GM19397 (cell line): ENCODE data around the gene IDH3G.
"Not testable (repeated sequence)": the region's sequence is repeated elsewhere in the genome, so short reads cannot be mapped to it uniquely, and the experiment has no call there.

ENCODE experiments used
- ATAC-seq: cut with Tn5 transposase; IDR thresholded peaks from one replicate; pipeline ENCODE4 v1.9.1; 2021; ENCODE audit warnings: mild to moderate bottlenecking, moderate library complexity; ENCODE audit not compliant: unreplicated experiment

Gene IDH3G

DNA sequence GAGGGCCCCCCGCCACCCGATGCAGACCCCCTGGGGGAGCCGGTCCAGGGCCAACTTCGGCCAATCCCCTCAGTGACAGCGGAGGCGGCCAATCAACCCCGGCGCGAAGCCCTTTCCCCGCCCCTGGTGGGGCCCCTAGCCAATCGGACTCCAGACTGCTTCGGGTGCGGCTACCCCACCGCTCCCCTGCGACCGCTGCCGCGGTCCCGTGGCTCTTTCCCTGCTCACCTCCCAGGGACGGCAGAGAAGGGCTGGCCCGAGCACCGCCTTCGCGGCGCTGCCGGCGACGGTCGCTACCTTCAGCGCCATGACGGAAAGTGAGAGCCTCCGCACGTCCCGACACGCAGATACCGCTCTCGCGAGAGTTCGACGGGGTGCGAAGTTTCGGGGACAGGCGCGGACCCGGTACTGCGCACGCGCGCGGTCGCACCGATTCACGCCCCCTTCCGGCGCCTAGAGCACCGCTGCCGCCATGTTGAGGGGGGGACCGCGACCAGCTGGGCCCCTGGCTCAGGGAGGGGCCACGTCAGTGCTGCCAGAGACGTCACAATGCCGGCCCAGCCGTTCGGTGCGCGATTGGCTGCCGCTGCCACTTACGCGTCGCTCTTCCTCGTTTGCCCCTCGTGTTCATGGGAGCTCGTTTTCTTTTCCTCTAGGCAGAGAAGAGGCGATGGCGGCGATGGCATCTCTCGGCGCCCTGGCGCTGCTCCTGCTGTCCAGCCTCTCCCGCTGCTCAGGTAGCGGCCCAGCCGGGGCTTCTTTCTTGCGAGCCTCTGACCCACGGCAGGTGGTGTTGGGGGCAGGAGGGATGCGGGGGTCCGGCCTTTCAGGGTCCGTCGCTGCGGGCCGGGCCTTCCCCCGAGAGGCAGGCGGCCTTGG lies at the start of gene IDH3G, which contains the start of gene SSR4:
Gene IDH3G (minus strand): TSS at position 358 of the 879 bp plus-strand sequence. CDS start 49 bp downstream, at position 309.
Gene SSR4 (plus strand): TSS at position 651 of the 879 bp plus-strand sequence. CDS start 20 bp downstream, at position 671.
- ATAC-seq, result peak; percentile 90

DNA sequence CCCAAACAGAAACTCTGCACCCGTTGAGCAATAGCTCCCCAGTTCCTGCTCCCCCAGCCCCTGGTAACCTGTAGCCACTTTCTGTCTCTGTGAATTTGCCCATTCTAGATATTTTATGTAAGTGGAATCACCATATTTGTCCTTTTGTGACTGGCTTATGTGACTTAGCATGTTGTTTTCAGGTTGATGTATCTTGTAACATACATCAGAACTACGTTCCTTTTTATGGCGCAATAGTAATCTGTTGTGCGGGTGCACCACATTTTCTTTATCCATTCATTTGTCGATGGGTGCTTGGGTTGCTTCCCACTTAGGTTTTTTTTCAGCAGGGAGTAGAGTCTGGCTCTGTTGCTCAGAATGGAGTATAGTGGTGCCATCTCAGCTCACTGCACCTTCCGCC lies 42.7 kb upstream of the IDH3G start:
- ATAC-seq, result no peak

DNA sequence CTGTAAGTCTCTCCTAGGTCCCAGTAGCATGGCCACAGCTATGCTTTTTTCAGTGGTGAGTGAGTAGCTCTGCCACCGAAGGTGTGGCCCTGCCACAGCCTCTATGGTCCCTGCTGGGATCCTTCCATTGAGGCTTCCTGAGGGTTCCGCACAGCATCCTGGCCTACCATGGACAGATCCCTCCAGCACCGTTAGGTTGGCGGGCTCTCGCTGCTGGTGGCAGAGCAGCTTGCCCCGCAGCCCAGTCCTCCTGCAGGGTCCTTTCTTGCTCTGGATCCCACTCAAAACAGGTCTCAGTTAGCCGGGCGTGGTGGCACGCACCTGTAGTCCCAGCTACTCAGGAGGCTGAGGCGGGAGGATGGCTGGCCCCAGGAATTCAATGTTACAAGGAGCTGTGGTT lies 38.6 kb upstream of the IDH3G start:
- no peak for ATAC-seq

DNA sequence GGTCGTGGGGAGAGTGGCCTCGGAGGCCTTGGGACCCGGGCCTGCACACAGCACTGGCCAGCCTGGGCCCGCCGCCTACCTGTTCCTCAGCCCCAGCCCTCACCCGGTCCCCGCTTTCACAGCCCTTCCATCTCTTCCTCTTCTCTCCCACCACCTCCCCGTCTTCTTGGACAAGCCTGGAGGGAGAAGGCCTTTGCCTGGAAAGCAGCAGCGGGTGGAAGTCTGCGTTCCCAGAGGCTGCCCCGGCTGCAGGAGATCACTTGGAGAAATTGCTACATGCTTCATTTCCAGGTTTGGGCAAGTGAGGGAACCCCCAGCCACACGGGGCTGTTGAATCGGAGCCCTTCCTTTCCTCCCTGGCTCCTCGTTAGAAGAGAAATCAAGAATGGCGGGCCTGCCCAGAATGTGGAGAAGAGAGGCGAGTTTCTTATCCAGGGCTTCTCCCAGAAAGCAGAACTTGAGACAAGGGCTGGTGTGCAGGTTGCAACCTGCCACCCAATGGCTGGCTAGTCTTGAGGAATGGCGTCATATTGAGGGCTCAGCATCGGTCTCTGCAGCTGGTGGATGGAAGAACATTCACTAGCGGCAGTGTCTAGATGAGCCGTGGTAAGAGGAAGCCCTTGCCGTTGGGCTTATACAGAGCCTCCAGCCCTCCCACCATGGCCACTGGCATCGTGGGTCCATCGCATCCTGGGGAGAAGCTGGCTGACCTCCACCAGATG lies 37.4 kb upstream of the IDH3G start:
- ATAC-seq, result no peak

DNA sequence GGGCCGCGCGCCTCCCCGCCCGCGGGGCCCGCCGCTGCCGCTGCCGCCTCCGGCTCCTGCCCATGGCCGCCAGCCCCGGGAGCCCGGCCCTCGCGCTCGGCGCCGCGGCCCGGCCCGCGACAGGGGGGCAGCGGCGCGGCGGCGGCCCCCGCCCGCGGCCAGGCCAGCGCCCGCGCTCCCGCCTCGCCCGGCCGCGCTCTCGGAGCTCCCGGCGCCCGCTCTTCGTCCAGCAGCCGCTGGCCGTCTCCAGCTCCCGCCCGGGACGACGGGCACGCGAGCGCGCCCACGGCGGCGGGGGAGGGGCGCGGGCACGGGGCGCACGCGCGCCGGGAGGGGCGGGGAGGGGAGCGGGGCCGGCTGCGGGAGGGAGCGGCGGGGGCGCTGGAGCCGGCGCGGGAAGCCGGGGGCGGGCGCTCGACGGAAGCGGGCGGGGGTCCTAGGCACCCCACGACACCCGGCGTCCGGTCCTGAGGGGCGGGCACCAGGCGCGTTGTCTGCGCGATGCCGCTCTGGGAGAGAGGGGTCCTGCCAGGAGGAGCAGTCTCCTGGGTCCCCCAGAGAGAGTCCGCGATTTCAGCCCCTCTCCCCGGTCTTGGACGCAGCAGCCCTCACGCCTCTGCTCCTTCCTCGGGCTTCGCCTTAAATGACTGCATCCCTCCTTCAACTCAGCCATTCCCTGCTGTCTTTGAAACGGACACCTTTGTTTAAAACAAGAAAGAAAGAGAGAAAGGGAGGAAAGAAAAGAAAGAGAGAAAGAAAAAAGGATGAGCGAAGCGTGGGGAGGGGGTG lies 36.7 kb upstream of the IDH3G start:
- no peak for ATAC-seq

DNA sequence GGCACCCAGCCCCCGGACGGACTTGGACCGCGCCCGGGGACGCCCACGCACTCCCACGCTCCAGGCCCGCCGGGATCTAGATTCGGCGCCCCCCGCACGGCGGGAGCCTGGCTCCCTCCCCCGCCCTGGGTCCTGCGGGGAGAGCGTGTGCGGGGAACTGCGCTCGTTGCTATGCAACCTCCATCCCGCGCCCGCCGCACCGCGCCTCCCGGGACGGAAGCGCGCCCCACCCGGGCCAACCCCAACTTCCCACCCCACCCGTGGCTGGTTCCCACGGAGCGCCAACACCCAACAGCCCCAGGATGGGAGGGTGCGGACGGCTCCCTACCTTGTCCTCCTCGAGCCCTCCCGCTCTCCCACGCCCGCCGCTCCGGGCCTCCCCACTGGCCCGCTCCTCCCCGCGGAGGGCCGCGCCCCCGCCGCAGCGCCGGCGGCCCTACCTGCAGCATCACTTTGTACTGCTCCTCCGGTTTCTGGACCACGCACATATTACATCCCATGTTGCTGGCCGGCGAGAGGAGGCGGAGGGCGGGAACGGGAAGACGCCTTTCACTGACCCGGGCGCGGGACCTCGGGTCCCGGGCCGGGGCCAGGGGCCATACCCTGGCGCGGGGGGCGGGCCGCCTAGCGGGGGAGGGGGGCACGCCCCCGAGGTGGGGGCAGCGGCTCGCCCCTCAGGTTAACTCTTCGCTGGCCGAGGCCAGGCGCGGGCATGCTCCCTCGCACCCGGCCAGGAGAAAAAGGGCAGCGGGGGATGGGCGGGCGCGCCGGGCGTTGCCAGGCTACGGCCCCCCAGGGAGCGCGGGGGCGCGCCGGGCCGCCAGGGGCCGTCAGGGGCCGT lies 35.8 kb upstream of the IDH3G start, which contains the start of gene PDZD4:
Gene PDZD4 (minus strand): TSS at position 746 of the 841 bp plus-strand sequence. CDS start 246 bp downstream, at position 500.
- ATAC-seq, result no peak

DNA sequence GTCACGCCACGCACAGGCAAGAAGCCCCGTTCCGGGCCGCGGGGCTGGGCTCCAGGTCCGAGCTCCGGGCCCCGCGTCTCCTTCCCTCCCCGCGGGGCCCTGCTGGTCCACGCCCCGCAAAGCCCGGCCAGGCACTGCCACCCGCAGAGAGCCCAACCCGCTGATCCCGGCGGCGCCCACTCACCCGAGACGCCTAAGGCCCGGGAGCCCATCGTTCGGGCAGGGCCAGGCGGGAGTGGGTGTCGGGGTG lies 35.3 kb upstream of the IDH3G start:
- no peak for ATAC-seq

DNA sequence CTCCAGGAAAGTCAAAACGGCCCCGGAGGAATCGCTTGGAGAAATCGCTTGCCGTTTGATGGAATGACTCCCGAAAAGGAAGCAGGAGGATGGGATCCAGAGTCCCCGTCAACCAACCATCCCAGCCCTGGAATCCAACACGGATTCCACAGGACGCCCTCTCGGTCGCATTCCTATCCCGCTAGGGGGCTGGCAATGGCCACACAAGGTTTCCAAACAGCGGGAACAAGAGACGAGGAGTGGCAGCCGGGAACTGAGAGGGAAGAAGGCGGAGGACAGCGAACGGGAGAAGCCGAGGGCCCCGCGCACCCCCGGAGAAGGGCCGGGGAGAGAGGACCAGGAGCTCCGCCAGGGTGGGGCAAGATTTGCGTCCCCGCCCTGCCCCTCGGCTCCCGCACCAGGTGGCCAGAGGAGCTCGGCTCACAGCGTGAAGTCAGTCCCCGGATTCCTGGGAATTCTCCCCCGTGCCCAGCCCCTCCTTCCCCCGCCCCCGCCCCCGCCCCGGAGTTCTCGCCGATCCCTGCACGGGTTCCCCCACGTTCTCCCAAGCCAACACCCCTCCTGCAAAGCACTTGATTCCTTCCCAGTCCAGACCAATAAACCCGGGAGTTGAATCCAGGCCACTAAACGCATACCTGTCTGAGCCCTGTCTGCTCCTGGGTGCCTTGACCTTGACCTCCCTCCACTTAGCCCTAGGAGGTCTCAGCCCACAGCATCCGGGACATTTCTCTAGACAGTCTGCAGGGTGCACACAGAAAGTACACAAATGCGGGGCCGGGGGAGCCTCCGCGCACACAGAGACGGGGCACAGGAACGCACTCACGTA lies 34.8 kb upstream of the IDH3G start:
- no peak for ATAC-seq

DNA sequence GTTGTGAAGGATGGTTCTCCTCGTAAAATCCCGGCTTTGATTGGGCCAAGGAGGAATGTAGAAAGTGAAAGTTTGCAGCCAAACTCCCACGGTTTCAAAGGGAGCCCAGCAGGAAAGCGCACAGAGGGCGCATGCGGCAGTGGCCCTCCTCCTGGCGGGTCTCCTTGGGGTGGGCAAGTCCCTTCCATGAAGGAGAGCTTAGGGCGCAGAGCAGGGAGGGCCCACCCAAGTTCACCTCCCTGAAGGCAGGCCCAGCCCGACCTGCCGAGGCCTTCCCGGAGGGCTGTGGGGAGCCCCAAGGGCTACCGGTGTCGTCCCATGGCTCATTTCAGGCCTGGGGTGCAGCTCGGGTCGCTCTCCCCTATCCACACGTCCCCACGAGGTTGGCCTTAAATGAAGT lies 34.1 kb upstream of the IDH3G start:
- no peak for ATAC-seq

DNA sequence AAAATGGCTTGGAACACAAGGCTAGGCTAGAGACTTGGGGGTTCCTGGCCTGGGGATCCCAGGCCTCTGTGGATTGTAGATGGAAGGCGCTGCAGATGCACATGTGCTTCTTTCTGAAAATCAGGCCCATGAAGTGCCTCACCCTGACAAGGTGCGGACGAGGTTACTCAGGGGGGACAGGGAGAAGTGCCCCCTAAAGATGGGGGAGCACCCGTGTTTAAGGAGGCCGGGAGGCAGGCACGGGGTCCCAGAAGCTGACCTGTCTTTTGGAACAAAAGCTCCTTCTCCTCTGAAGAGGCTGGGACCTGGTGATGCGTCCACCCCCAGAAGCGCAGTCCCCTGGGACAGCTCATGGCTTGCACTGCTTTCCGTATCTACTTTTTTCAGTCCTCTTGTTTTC lies 33.7 kb upstream of the IDH3G start:
- no peak for ATAC-seq

DNA sequence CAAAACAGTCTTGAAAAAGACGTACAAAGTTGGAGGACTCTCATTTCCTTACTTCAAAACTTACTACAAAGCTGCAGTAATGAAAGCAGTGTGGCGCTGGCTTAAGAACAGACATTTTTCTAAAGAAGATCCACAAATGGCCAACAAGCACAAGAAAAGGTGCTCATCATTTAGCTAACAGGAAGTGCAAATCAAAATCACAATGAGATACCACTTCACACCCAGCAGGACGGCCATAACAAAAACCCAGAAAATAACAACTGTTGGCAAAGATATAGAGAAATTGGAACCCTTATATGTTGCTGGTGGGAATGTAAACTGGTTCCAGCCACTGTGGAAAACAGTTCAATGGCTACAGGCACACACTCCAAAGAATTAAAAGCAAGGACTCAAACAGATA lies 32.8 kb upstream of the IDH3G start:
- no peak for ATAC-seq

DNA sequence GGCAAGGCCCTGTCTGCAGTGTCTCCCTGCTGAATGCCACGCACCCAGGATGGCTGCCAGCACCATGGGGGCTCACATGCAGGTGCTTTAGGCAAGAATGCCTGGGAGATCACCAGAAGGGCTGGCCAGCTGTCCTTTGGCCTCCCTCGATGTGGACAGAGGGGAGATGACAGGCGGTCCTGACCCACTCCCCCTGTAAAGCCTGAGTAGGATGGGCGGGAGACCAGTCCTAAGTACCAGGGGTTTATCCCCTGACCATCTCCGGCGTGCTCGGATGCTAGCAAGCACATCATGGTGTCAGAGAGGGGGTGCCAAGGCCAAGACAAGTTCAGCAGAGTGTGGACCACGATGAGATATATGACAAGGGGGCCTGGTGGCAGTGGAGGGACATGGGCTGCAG lies 30.9 kb upstream of the IDH3G start:
- ATAC-seq, result no peak

DNA sequence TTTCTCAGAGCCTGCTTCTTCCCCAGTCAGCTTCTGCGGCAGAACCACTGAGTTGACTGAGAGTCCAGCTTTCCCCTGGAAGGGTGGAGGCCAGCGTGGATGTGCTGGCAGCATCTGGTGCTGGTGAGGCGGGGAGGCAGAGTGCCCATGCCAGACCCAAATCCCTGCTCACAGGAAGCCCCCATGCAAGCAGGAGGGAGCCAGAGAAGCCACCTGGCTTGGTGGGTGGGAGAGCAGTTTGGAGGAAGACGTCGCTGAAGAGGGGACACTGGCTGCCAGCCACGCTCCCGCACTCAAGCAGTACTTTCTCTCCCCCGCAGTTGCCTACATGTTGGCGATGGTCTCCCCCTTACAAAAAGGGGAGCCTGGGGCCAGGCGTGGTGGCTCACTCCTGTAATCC lies 30.2 kb upstream of the IDH3G start:
- ATAC-seq, result no peak

DNA sequence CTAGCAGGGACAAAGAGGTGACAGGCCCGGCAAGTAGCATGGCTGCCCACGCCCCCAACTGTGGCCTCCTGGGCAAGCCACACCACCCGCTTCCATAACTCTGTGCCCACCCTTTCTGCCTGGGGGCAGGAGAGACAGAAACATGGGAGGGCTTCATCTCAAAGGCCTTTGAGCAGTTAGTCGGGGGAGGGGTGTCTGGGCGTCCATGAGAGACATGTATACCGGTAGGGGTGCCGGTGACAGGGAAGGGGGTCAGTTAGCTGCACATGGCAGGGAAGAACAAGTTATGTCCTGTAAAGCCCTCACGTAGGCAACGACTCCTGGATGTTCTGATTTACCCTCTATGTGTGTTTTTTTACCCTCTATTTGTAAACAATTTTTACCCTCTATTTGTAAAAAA lies 26.9 kb upstream of the IDH3G start:
- no peak for ATAC-seq

DNA sequence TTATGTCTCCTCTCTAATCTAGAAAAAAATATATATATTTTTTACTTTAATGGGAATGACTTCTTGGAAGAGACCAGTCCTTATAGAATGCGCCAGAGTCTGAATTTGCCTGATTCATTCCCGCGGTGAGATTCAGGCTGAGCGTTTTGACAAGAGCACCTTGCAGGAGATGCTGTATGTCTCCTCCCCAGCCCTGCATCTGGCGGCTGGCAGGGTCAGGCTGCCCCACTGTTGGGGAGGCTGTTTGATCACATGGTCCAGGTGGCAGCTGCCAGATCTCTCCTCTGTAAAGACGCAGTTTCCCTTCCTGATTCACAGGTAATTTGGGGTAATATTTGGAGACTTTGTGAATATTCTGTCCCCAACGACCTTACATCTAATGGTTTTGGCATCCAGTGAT lies 26.4 kb upstream of the IDH3G start:
- no peak for ATAC-seq

DNA sequence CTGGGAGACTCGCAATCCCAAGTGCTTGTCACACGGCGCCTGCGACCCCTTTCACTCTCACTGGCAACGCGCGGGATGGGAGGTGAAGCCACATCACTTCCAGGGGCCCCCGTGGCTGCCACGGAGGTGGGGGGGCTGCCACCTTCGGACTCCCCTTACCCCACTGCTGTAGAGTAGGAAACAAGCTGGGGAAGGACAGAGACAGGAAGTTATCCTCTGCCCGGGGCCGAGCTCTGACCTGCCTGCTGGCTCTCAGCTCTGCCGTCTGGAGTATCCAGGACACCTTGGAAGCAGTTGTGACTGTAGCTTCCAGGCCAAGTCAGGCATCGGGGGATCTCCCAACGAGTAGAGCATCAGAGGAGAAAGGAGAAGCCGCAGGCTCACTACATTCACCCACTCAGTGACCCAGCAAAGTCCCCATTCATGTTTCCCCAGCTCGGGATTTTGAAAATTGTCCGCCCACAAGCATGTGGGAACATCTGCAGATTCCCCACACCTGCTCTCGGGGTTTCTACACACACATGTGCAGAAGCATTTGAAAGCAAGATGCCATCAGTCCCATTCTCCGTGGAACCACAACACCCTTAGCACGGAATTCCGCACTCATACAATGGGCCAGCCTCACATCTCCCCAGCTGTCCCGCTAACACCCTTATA lies 25.3 kb upstream of the IDH3G start:
- no peak for ATAC-seq

DNA sequence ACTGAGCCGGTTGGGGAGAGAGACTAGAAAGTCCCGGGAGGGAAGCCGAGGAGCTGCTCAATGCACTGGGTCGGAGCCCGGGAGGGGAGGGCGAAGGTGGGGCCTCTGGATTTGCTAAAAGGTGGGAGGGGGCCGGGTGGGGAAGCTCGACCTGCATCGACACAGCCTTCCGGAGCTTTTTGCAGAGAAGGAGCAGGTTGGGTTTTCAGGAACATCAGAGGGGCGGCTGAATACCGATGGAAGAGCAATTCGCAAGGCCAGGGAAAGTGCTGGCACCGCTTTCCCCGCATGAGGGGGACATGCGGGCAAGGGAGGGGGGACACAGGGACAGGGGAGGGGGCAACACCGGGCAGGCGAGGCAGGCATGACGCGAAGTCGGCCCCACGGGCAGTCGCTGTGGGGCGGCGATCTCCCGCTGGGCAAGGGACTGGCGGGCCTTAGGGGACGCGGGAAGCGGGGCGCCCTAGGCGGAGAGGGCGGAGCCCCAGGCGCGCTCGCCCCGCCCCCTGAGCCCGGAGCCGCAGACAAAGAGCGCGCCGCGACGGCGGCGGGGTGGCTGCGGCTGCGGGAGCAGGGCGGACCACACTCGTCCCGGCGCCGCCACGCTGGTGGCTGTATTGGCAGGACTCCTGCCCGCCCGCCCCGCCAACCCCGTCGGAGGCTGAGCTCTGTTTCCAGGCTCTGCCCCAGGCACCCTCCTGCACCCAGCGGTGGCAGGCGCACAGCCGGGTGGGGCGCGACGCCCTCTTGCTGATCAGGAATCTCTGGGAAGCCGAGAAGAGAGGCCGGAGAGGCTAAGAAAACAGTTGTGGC lies 24.6 kb upstream of the IDH3G start:
- ATAC-seq, result no peak

DNA sequence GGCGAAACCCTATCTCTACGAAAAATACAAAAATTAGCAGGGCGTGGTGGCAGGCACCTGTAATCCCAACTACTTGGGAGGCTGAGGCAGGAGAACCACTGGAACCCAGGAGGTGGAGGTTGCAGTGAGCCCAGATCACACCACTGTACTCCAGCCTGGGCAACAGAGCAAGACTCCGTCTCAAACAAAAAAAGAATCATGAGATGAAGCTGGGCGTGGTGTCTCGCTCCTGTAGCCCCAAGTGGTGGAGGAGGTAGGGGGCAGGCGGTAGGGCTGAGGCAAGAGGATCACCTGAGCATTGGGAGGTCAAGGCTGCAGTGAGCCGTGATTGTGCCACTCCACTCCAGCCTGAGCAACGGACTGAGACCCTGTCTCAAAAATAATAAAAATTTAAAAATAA lies 23.9 kb upstream of the IDH3G start:
- not testable (repeated sequence) for ATAC-seq
